RWPE1 (cell line): ENCODE measurements around the gene IL16.

ENCODE experiments used
- CTCF ChIA-PET: fragments of 350-600 bp; sonication (Branson Sonifier 250); formaldehyde crosslinking; extraction: SDS; loops from one replicate; lab custom pipeline; 2021; lab: Yijun Ruan, JAX
- POLR2A ChIA-PET: fragments of 400-600 bp; formaldehyde crosslinking; extraction: SDS; loops from one replicate; lab custom pipeline; 2020; ENCODE audit warnings: antibody characterized with exemption; ENCODE audit not compliant: low non-redundant PET; lab: Yijun Ruan, JAX
- DNase-seq: peaks from one replicate; pipeline ENCODE4 v3.0.0; 2012; ENCODE audit warnings: low spot score
- H3K27ac ChIP-seq: fragments of 450-650 bp; 2 replicates; pipeline ENCODE4 v1.5.1; 2017
- CTCF ChIP-seq: fragments of 450-650 bp; conservative IDR thresholded peaks from 2 replicates; pipeline ENCODE4 v1.5.1; 2017; ENCODE audit warnings: low read depth, mild to moderate bottlenecking

IL16 gene

GRCh38 chr15:81281766-81282605, 85.3 kb downstream of the IL16 start:
- no peak for DNase-seq
- H3K27ac ChIP-seq: no peak overlapping the region
- ChIA-PET POLR2A (no interaction called here), CTCF (interaction anchor here (0.6 kb wide), 2 partner anchors 8 to 106 kb away, joined by 3 to 4 read pairs; no protein-coding TSS in a partner anchor)
- TF ChIP-seq CTCF: no peak

DNA sequence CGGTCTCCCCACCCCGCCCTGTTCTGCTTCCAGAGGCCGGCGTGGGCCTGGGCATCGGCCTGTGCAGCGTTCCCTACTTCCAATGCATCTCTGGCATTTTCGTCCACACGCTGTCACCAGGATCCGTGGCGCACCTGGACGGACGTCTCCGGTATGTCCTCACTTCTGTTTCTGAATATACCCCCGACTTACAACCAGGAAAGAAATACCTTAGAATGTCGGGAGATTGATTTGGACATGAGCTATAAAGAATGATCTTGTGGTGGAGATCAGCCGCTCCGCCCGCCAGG, 85.9 kb downstream of the IL16 start:
- CTCF ChIA-PET: interaction anchor here (0.6 kb wide), 1 partner anchor 105 kb away, joined by 3 read pairs; no protein-coding TSS in a partner anchor
- POLR2A ChIA-PET: no interaction called here

GRCh38 chr15:81282911-81283310, 86.2 kb downstream of the IL16 start:
- POLR2A ChIA-PET: no interaction called here
- CTCF ChIA-PET: no interaction called here
- no peak for DNase-seq
- H3K27ac ChIP-seq: no peak overlapping the region
- TF ChIP-seq CTCF: no peak

More for the DNA sequence above, 85.9 kb downstream of the IL16 start:
- no peak overlapping the region for H3K27ac ChIP-seq
- no peak for DNase-seq
- TF ChIP-seq CTCF: no peak

GRCh38 chr15:81284256-81285031, 87.8 kb downstream of the IL16 start:
- CTCF ChIA-PET: no interaction called here
- POLR2A ChIA-PET: no interaction called here
- no peak for TF ChIP-seq CTCF
- DNase-seq: no peak
- no peak overlapping the region for H3K27ac ChIP-seq

DNA sequence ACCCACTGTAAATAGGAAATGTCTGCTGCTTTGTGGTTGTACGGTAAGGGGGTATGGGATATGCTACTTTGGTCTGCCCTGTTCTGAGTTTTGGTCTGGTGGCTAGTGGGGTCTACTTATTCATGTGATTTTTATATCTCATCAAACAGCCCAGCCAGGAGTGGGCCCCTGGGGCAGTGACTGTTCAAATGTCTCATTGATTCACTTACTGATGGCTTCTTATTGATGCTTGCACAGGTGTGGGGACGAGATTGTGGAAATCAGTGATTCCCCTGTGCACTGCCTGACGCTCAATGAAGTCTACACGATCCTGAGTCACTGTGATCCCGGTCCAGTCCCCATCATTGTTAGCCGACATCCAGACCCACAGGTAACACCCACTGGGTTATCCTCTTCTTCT, 88.8 kb downstream of the IL16 start:
- CTCF ChIA-PET: no interaction called here
- TF ChIP-seq CTCF: no peak
- no peak for DNase-seq
- POLR2A ChIA-PET: no interaction called here
- no peak overlapping the region for H3K27ac ChIP-seq

DNA sequence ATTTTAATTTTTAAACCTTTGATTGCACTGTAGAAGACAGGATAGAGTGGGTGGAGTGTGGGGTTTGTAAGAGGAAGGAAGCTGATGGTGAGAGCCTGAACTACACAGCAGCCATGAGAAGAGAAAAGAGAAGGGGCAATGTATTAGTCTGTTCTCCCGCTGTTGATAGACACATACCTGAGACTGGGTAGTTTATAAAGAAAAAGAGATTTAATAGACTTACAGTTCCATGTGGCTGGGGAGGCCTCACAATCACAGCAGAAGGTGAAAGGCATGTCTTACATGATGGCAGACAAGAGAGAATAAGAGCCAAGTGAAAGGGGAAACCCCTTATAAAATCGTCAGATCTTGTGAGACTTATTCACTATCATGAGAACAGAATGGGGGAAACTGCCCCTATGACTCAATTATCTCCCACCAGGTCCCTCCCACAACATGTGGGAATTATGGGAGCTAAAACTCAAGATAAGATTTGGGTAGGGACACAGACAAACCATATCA, 90.0 kb downstream of the IL16 start:
- ChIA-PET POLR2A (no interaction called here), CTCF (interaction anchor here (0.5 to 1.4 kb wide), 2 partner anchors 12 to 112 kb away, joined by 3 to 9 read pairs; no protein-coding TSS in a partner anchor)
- no peak for DNase-seq
- no peak for TF ChIP-seq CTCF
- no peak overlapping the region for H3K27ac ChIP-seq
